ENCODE measurements around the gene MDK. TPM values are rescaled to one million over a fixed set of nuclear protein-coding genes. Genes with fewer than 3 reads are reported as not detected.
A peak's percentile ranks its signal among the peaks of the same experiment; 100 is the strongest.

Gene MDK
- total RNA-seq, 1 donor from 2014 or later = 26.1 TPM

DNA sequence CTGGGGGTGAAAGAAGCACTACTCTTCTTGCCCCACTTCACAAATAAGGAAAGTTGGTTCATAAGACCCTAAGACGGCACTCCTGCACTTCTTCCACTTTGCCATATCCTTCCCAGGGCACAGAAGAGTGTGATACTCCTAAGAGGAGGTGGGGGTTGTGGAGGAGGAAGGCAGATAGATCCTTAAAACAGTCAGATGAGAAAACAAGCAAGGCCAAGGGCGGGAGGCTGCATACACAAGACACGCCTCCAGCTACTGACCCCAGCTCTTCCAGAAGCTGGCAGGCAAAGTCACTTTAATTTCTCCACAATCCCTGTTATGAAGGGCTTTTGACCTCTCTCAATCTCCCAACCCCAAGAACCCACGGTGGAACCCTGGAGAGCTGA lies 11.8 kb downstream of the MDK start:
- peaks cover 18% of the 10 kb centered on the region for H3K36me3 ChIP-seq
- peak overlapping the region; percentile 46 for H3K4me3 ChIP-seq
- no peak for DNase-seq
- peaks cover 34% of the 10 kb centered on the region for H3K4me1 ChIP-seq
- ATAC-seq = no peak
- TF ChIP-seq CTCF (IDR thresholded peaks at IDR 0.05) = no peak
- H3K9me3 ChIP-seq = no peaks in the 10 kb centered on the region
- H3K27ac ChIP-seq = no peak overlapping the region
- intact Hi-C loops (cut with DNase I) = no loop called here
- H3K27me3 ChIP-seq (ENCODE audit: low read depth) = peaks cover 42% of the 10 kb centered on the region

- no peak overlapping the region for H3K27ac ChIP-seq
- intact Hi-C loops (cut with DNase I) = no loop called here
- TF ChIP-seq CTCF (IDR thresholded peaks at IDR 0.05) = no peak
- H3K27me3 ChIP-seq (ENCODE audit: low read depth) = peaks cover 37% of the 10 kb centered on the region
- ATAC-seq (no peak), DNase-seq (no peak)
- no peaks in the 10 kb centered on the region for H3K9me3 ChIP-seq
- peaks cover 34% of the 10 kb centered on the region for H3K4me1 ChIP-seq
- H3K36me3 ChIP-seq = peaks cover 20% of the 10 kb centered on the region
- H3K4me3 ChIP-seq = no peak overlapping the region
These were observed 12.3 kb downstream of the MDK start for GRCh38 chr11:46393759-46394158.

DNA sequence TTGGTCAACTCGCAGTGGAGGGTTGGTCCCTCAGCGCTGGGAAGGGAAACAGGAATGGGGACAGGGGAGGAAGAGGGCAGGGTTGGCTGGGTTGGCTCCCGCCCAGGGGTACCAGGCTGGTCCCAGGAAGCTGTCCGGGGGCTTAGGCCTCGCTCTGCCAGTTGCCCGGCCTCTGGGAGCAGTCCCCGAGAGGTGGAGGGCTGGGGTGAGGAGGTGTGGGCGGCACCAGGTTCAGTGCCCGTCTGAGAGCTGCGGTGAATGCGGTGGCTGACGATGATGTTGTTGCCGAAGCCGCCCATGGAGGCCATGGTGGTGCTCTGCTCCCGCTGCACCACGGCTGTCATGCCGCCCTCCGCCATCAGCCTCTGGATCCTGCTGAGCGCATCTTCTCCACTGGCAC lies 16.1 kb downstream of the MDK start:
- Histone ChIP-seq H3K4me1 (peaks cover 5% of the 10 kb centered on the region), H3K27ac (no peak overlapping the region), H3K9me3 (no peaks in the 10 kb centered on the region), H3K27me3 (ENCODE audit: low read depth) (peaks cover under 1% of the 10 kb centered on the region), H3K4me3 (no peak overlapping the region), H3K36me3 (peaks cover 24% of the 10 kb centered on the region)
- no peak for ATAC-seq
- TF ChIP-seq CTCF (IDR thresholded peaks at IDR 0.05) = no peak
- DNase-seq = no peak
- intact Hi-C loops (cut with DNase I) = no loop called here

GRCh38 chr11:46402957-46403902 lies 21.8 kb downstream of the MDK start:
- ATAC-seq (no peak), DNase-seq (no peak)
- no peak overlapping the region for H3K27ac ChIP-seq
- TF ChIP-seq CTCF (IDR thresholded peaks at IDR 0.05) = no peak
- H3K4me1 ChIP-seq = no peaks in the 10 kb centered on the region
- peaks cover 55% of the 10 kb centered on the region for H3K36me3 ChIP-seq
- intact Hi-C loops (cut with DNase I) = no loop called here
- no peaks in the 10 kb centered on the region for H3K9me3 ChIP-seq
- H3K27me3 ChIP-seq (ENCODE audit: low read depth) = no peaks in the 10 kb centered on the region
- no peak overlapping the region for H3K4me3 ChIP-seq

GRCh38 chr11:46404476-46405017 lies 23.1 kb downstream of the MDK start:
- no peaks in the 10 kb centered on the region for H3K27me3 ChIP-seq (ENCODE audit: low read depth)
- intact Hi-C loops (cut with DNase I) = no loop called here
- DNase-seq (no peak), ATAC-seq (no peak)
- TF ChIP-seq CTCF (IDR thresholded peaks at IDR 0.05) = no peak
- no peak overlapping the region for H3K4me3 ChIP-seq
- H3K27ac ChIP-seq = no peak overlapping the region
- no peaks in the 10 kb centered on the region for H3K4me1 ChIP-seq
- no peaks in the 10 kb centered on the region for H3K9me3 ChIP-seq
- peaks cover 67% of the 10 kb centered on the region for H3K36me3 ChIP-seq

Measured in lower lobe of right lung (tissue), 2 donors.